Central memory CD8-positive, alpha-beta T cell (primary cell): ENCODE data around the gene FAAP20.

Experiments used
- ATAC-seq: fragments of 150-1000 bp; cut with Tn5 transposase; replicated peaks from 2 replicates; pipeline ENCODE4 v1.10.0; 2022; ENCODE audit warnings: mild to moderate bottlenecking, moderate FRiP score, moderate number of reproducible peaks; ENCODE audit not compliant: poor library complexity, severe bottlenecking; ENCODE audit errors: extremely low read depth
- DNase-seq, 2 donors: peaks; one replicate each; pipeline ENCODE4 v3.0.0; 2021; ENCODE audit warnings: low spot score in 2 of 2
- H3K27ac Mint-ChIP-seq: one replicate; pipeline ENCODE4 v1.8.0; 2022; ENCODE audit warnings: low read depth, mild to moderate bottlenecking, moderate library complexity, mixed read lengths
- H3K27me3 Mint-ChIP-seq: one replicate; pipeline ENCODE4 v1.8.0; 2022; ENCODE audit warnings: mixed read lengths
- H3K36me3 Mint-ChIP-seq: one replicate; pipeline ENCODE4 v1.8.0; 2022; ENCODE audit warnings: mild to moderate bottlenecking, moderate library complexity, mixed read lengths; ENCODE audit not compliant: insufficient read depth
- H3K4me1 Mint-ChIP-seq: one replicate; pipeline ENCODE4 v1.8.0; 2022; ENCODE audit warnings: mixed read lengths
- H3K4me3 Mint-ChIP-seq: one replicate; pipeline ENCODE4 v1.8.0; 2022; ENCODE audit warnings: mild to moderate bottlenecking, moderate library complexity, mixed read lengths
- H3K9me3 Mint-ChIP-seq: one replicate; pipeline ENCODE4 v1.8.0; 2022; ENCODE audit warnings: mixed read lengths

The FAAP20 gene

DNA sequence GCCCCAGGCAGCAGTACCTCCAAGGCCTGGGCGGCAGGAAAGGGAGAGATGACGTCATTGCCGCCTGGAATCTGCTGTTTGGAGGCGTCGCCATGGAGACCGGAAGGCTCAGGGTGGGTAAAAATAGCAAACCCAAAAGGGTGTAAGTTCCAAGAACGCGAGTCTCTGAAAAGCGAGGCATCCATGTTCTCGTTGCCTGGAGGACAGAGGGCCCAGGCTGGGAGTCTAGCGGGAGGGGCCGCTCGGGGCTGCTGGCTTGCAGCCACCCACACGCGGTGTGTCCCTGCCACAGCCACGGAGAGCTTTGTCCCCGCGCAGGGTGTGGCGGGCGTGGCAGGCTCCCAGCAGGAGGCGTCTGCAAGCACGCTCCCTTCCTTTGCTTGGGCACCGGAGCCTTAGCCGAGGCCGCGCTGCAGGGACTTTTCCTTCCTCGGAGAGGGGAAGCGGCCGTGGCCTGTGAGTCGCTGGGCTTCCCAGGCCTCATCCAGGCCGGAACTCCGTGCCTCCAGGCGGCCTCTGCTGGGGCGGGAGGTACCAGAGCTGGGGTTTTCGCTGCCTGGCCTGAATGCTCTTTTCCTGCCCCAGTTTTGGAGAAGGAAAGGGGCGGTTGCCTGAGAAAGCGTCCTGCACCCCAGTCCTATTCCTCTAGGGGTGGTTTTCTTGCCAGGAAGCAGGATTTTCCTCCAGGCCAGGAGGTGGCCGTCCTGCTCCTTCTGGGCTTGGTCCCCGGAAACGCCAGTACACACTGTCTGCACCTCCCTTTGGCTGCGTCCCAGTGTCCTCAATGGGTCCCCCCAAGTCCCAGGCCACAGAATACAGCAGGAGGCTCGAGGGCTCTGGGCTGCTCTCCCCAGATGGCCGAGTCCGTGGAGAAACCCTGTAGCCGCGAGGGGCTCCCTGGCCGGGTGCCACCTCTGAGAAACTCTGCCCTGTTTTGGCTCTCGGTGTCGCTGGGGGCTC is 18.2 kb upstream of the FAAP20 start:
- H3K4me3 Mint-ChIP-seq: peak overlapping the region; percentile 34
- DNase-seq (no peak), ATAC-seq (peak; percentile 79)
- no peak overlapping the region for H3K27ac Mint-ChIP-seq
- no peaks in the 10 kb centered on the region for H3K4me1 Mint-ChIP-seq
- no peaks in the 10 kb centered on the region for H3K9me3 Mint-ChIP-seq
- H3K27me3 Mint-ChIP-seq: no peaks in the 10 kb centered on the region
- H3K36me3 Mint-ChIP-seq: peaks cover 3% of the 10 kb centered on the region

- H3K4me3 Mint-ChIP-seq: peak overlapping the region; percentile 34
- no peaks in the 10 kb centered on the region for H3K4me1 Mint-ChIP-seq
- H3K27me3 Mint-ChIP-seq: no peaks in the 10 kb centered on the region
- no peaks in the 10 kb centered on the region for H3K9me3 Mint-ChIP-seq
- peaks cover 3% of the 10 kb centered on the region for H3K36me3 Mint-ChIP-seq
- peak overlapping the region; percentile 41 for H3K27ac Mint-ChIP-seq
- ATAC-seq (no peak), DNase-seq (no peak)
These were observed 17.6 kb upstream of the FAAP20 start for GRCh38 chr1:2212274-2212531.

DNA sequence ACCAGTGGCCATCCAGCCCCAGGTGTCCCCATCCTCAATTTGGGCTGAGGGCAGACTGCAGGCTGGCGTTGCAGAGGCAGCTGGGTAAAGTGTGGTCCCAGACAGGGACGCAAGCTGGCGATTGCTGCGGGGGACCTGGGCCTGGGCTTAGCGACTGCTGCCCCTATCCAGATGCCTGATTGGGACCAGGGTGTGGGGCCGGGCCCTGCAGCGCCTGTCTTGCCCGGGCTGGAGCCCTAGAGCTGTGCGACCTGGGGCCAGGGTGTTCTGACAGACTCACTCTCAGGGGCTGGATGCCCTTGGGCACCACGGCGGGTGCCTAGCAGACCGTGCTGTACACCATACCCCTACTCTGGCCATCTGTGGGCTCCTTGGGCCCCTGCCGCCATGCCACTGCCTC is 16.2 kb upstream of the FAAP20 start:
- ATAC-seq (no peak), DNase-seq (no peak)
- peaks cover 4% of the 10 kb centered on the region for H3K36me3 Mint-ChIP-seq
- H3K27me3 Mint-ChIP-seq: no peaks in the 10 kb centered on the region
- H3K4me1 Mint-ChIP-seq: peaks cover 4% of the 10 kb centered on the region
- no peak overlapping the region for H3K4me3 Mint-ChIP-seq
- no peak overlapping the region for H3K27ac Mint-ChIP-seq
- no peaks in the 10 kb centered on the region for H3K9me3 Mint-ChIP-seq

DNA sequence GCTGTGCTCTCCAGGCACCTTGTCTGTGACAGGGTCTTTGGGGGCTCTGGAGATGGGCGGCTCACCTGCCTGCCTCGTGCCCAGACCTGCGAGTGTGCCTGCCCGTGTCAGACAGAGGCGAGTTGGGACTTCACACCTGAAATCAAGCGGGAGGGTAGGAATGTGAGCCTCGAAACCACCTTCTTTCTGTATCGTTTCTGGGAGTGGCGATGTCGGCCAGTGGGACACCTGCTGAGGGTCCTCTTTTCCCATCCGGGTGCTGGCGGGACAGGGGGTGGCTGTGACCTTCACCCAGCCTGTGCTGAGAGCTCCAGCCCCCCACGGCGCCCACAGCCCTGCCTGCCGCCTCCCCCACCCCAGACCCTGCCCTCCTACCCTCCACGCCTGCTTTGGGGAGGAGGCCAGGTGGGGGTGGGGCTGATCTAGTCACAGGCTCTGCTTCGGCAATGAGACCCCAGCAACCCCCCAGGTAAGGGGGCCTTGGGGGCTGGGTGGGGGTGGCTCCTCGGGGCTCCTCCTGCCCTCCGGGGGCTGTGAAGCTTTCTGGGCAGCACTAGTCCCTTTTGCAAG is 15.6 kb upstream of the FAAP20 start:
- H3K4me1 Mint-ChIP-seq: peaks cover 4% of the 10 kb centered on the region
- DNase-seq: no peak

DNA sequence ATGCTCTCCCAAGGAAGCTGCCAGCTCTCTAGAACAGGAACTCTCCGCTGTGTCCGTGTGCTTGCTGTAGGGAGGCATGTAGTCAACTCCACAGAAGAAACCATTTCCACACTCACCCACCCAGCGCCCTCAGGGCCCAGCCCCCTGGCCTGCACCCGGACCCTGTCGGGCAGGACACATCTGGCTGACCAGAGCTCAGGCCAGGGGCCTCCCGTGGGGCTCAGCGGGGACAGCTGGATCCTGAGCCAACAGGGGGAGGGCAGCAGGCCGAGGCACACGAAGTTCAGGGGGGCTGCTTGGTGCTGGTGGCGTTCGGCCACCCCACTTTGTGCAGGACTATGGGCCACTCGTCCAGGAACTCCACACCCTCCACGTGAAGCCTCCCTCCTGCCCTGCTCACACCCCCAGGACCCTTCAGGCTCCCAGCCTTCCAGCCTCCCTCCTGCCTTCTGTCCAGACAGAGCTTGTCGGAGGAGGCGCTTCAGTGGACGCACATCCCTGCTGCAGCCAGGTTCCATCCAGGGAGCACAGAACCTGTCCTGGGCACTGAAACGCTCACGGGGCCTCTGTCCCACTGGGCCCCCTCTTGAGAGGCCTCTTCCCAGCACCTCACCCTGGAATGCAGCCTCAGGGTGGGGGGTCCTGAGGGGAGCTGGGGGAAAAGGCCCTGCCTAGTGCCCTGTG is 15.0 kb upstream of the FAAP20 start:
- H3K4me1 Mint-ChIP-seq: peaks cover 4% of the 10 kb centered on the region
- H3K4me3 Mint-ChIP-seq: no peak overlapping the region
- no peaks in the 10 kb centered on the region for H3K9me3 Mint-ChIP-seq
- ATAC-seq (no peak), DNase-seq (no peak)
- no peak overlapping the region for H3K27ac Mint-ChIP-seq
- H3K36me3 Mint-ChIP-seq: peaks cover 4% of the 10 kb centered on the region
- no peaks in the 10 kb centered on the region for H3K27me3 Mint-ChIP-seq

More for the DNA sequence above, 15.6 kb upstream of the FAAP20 start:
- no peak for ATAC-seq
- H3K27me3 Mint-ChIP-seq: no peaks in the 10 kb centered on the region
- no peak overlapping the region for H3K4me3 Mint-ChIP-seq
- no peaks in the 10 kb centered on the region for H3K9me3 Mint-ChIP-seq
- H3K27ac Mint-ChIP-seq: no peak overlapping the region
- peaks cover 4% of the 10 kb centered on the region for H3K36me3 Mint-ChIP-seq

GRCh38 chr1:2208309-2209239 is 14.0 kb upstream of the FAAP20 start:
- H3K27me3 Mint-ChIP-seq: no peaks in the 10 kb centered on the region
- no peak overlapping the region for H3K27ac Mint-ChIP-seq
- H3K36me3 Mint-ChIP-seq: peaks cover 4% of the 10 kb centered on the region
- DNase-seq: no peak
- H3K4me3 Mint-ChIP-seq: peak overlapping the region; percentile 8
- no peaks in the 10 kb centered on the region for H3K9me3 Mint-ChIP-seq
- ATAC-seq: no peak
- H3K4me1 Mint-ChIP-seq: peaks cover 4% of the 10 kb centered on the region

DNA sequence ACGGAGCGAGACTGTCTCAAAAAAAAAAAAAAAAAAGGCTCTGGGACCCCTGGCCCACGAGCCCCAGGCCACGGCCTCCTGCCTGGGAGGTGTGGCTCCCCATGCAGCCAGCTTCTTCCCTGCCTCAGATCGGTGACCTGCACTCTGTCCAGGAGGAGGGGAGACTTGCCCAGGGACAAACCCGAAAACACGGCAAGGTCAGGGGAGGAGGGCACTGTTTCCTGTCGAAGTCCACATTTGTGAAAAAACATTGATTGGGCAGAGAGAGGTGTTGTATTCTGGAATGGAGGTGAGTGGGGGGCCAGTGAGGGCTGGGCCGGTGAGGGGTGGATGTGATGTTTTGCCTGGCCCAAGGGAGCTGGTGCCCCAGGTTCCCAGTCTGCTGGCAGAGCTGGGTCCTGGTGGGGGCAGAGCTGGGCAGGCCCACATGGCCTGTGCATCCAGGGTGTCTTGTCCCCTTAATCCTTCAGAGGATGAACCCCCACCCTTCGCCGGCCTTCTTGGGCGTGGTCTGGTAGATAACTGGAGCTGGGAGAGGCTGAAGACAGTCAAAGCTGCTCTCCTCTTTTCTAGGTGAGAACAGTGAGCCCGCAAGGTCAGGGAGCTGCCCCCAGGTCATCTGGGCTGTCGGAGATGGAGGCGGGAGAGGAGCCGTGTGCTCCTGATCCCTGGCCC is 12.4 kb upstream of the FAAP20 start:
- H3K4me3 Mint-ChIP-seq: no peak overlapping the region
- ATAC-seq (no peak), DNase-seq (no peak)
- H3K9me3 Mint-ChIP-seq: no peaks in the 10 kb centered on the region
- H3K4me1 Mint-ChIP-seq: peaks cover 4% of the 10 kb centered on the region
- H3K27me3 Mint-ChIP-seq: no peaks in the 10 kb centered on the region
- H3K36me3 Mint-ChIP-seq: peaks cover 4% of the 10 kb centered on the region
- no peak overlapping the region for H3K27ac Mint-ChIP-seq

DNA sequence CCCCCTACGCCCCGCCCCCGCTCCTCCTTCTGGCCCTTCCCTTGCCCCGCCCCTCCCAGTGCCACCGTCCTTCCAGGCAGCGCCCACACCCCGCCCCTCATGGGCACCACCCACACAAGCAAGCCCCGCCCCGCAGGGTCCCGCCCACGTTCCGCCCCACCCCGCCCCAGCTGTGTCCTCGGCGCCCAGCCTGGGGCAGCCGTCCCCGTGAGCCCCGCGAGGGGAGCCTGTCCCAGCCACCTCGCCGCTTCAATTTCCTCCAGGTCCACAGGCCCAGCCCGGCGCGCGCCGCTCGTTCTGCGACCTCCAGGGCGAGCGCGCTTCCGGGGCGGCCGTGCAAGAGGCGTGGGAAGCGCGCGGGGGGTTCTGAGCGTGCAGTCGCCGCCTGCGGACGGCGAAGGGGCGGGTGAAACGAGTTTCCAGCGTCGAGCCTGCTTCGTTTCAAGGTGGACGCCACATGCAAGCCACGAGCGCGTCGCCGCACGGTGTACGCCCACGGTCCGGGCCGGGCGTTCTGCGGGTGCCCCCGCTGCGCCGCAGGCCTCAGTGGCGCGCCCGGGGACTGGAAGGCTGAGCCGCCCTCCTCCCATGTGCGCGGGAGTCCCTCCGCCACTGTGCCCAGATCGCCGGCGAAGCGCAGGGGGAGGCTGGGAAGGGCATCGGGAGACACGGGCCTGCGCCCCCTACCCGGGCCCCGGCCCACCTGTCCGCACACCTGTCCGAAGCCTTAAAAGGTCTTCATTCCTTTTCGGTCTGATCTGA is 10.8 kb upstream of the FAAP20 start:
- Mint-ChIP-seq H3K4me3 (peak overlapping the region; percentile 60), H3K36me3 (peaks cover 4% of the 10 kb centered on the region), H3K27ac (no peak overlapping the region), H3K27me3 (no peaks in the 10 kb centered on the region), H3K9me3 (no peaks in the 10 kb centered on the region), H3K4me1 (peaks cover 4% of the 10 kb centered on the region)
- ATAC-seq (peak; percentile 86), DNase-seq (peak; percentile 83 to 87)

GRCh38 chr1:2204415-2205190 is 10.0 kb upstream of the FAAP20 start:
- DNase-seq: peak; percentile 36 to 50
- Mint-ChIP-seq H3K36me3 (peaks cover 6% of the 10 kb centered on the region), H3K27ac (peak overlapping the region; percentile 22), H3K27me3 (no peaks in the 10 kb centered on the region), H3K4me1 (peaks cover 10% of the 10 kb centered on the region), H3K4me3 (peak overlapping the region; percentile 60), H3K9me3 (no peaks in the 10 kb centered on the region)
- peak; percentile 22 for ATAC-seq

DNA sequence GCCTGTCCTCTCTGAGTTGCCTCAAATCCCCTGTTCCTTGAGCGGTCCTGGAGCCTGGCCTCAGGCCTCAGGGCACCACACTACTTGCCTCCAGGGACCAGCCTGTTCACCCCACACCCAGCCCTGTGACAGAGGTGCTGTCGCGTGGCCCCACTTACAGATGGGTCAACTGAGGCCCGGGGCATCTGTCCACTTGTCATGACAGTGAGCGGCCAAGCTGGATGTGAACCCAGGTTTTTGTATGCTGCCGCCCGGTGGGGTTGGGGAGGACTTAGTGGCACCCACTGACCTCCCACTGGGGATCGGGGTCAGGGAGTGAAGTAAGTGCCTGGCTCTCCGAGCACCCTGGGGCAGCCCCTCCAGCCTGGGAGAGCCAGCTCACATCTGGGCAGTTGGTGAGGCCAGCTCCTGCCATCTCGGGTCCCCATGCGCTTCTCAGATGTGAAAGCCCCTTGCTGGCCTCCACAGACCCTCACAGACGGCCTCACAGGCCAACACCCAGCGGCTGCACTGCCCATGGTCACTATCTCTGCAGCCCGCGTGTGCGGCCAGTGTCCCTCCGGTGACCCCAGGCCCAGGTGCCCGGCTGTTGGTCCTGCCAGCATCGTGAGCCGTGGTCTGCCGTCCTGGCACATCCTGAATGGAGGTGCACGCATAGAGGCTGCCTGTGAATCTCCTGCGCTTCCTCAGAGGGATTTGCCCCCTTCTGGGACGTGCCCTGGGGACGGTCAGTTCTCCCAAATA is 9.3 kb upstream of the FAAP20 start:
- DNase-seq (no peak), ATAC-seq (no peak)
- H3K4me3 Mint-ChIP-seq: no peak overlapping the region
- no peaks in the 10 kb centered on the region for H3K27me3 Mint-ChIP-seq
- H3K27ac Mint-ChIP-seq: peak overlapping the region; percentile 22
- peaks cover 4% of the 10 kb centered on the region for H3K36me3 Mint-ChIP-seq
- H3K9me3 Mint-ChIP-seq: no peaks in the 10 kb centered on the region
- peaks cover 17% of the 10 kb centered on the region for H3K4me1 Mint-ChIP-seq
